SU-DHL-6 (cell line): Measurements from ENCODE around the gene CLDN18.

Experiments used
- H2AFZ ChIP-seq: fragments of 200-600 bp; sonication (generic); 2 replicates; pipeline ENCODE4 v1.6.1; 2014; ENCODE audit warnings: low read depth, mild to moderate bottlenecking, moderate library complexity, mixed read lengths, antibody characterized with exemption, low read length; ENCODE audit not compliant: severe bottlenecking
- H3F3A ChIP-seq: fragments of 200-600 bp; shearing (Covaris generic); 2 replicates; pipeline ENCODE4 v1.6.0; 2016; ENCODE audit warnings: antibody characterized with exemption, mild to moderate bottlenecking; ENCODE audit not compliant: insufficient read depth
- H3K27ac ChIP-seq: fragments of 200-600 bp; sonication (generic); 2 replicates; pipeline ENCODE4 v1.5.1; 2016; ENCODE audit warnings: low read depth, mild to moderate bottlenecking, low read length, moderate library complexity, mixed read lengths
- H3K27me3 ChIP-seq: fragments of 200-600 bp; sonication (generic), shearing (Covaris generic); 2 replicates; pipeline ENCODE4 v1.6.0; 2014; ENCODE audit warnings: mild to moderate bottlenecking, low read length
- H3K36me3 ChIP-seq: fragments of 200-600 bp; sonication (generic); 2 replicates; pipeline ENCODE4 v1.6.1; 2014; ENCODE audit warnings: mild to moderate bottlenecking, low read length, mixed read lengths
- H3K4me2 ChIP-seq: fragments of 300-600, 200-600 bp; shearing (Covaris generic), sonication (generic); 2 replicates; pipeline ENCODE4 v1.6.0; 2014; ENCODE audit warnings: low read length, low read depth, mild to moderate bottlenecking; ENCODE audit not compliant: poor library complexity, severe bottlenecking
- H3K4me3 ChIP-seq: fragments of 200-600 bp; sonication (generic); 2 replicates; pipeline ENCODE4 v1.5.1; 2014; ENCODE audit warnings: antibody characterized with exemption, low read length, mild to moderate bottlenecking, mixed read lengths; ENCODE audit not compliant: insufficient read depth, poor library complexity, severe bottlenecking
- H3K79me2 ChIP-seq: fragments of 200-600 bp; sonication (generic); 2 replicates; pipeline ENCODE4 v1.6.1; 2014; ENCODE audit warnings: mild to moderate bottlenecking, low read length, moderate library complexity; ENCODE audit not compliant: insufficient read depth
- H3K9ac ChIP-seq: fragments of 200-600 bp; sonication (generic); 2 replicates; pipeline ENCODE4 v1.7.0; 2014; ENCODE audit warnings: mild to moderate bottlenecking, low read length
- H3K9me2 ChIP-seq: fragments of 200-600 bp; sonication (generic); replicated peaks from 2 replicates; pipeline ENCODE4 v1.6.1; 2014; ENCODE audit warnings: low read length; ENCODE audit not compliant: insufficient read depth
- H3K9me3 ChIP-seq: fragments of 200-600 bp; sonication (generic); 2 replicates; pipeline ENCODE4 v1.6.1; 2014; ENCODE audit warnings: low read length, mixed read lengths; ENCODE audit not compliant: insufficient read depth
- H4K20me1 ChIP-seq: fragments of 200-600 bp; sonication (generic); 2 replicates; pipeline ENCODE4 v1.6.1; 2014; ENCODE audit warnings: low read depth, mild to moderate bottlenecking, antibody characterized with exemption, low read length, moderate library complexity, mixed read lengths
- EZH2phosphoT487 ChIP-seq: fragments of 200-600 bp; sonication (generic), shearing (Covaris generic); conservative IDR thresholded peaks from 2 replicates; pipeline ENCODE4 v1.6.1; 2018; ENCODE audit warnings: mild to moderate bottlenecking, antibody characterized with exemption, low read length, moderate library complexity, mixed read lengths
- TF ChIP-seq, protein P1 (sequence below): fragments of 200-600 bp; sonication (generic); IDR thresholded peaks from one replicate; pipeline ENCODE4 v1.5.1; 2017; ENCODE audit warnings: antibody characterized with exemption, mild to moderate bottlenecking, low read length, moderate library complexity; ENCODE audit not compliant: insufficient read depth, poor library complexity, severe bottlenecking

The CLDN18 gene

DNA sequence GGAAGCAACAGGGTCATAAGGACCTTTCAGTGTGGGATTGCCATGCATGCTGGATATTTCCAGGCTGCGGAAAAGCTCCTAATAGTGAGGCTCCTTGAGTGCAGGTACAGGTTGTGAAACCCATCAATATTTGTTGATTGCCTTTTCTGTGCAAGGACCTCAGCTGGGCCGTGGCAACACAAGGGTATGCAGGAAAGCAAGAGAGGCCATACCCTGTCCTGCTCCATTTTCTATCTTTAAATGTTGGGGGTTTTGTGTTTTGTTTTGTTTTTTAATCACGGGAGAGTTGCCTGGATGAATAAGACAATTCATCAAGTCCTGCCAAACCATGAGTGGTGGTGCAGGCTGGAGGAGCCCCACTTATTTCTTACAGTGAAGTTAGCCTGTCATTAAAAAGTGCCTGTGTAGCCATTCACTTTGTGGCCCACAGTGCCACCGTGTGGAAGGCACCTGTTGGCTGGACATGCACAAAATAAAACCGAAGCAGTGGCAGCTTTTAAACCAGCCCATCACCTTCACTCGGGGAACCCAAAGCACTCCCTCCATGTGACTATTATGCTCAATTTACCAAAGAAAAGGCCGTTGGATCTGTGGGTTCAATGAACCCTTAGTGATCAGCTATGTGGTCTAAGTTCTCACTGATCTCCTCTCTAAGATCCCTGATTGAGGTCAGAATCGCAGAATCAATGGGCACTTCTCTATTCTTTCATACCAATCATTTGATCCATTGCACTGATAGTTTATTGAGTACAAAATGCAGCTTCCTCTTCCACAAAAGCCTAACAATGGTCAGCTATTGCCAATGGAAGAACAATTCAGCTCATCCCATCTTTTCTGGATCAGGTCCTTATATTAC lies 42.2 kb downstream of the CLDN18 start:
- Histone ChIP-seq H3K9me2 (no peaks in the 10 kb centered on the region), H3K79me2 (no peaks in the 10 kb centered on the region), H3K4me2 (no peak overlapping the region), H3K36me3 (no peaks in the 10 kb centered on the region), H3K27me3 (no peaks in the 10 kb centered on the region), H3K27ac (no peak overlapping the region), H3K4me3 (no peak overlapping the region), H3K9ac (no peak overlapping the region), H3K9me3 (no peaks in the 10 kb centered on the region), H4K20me1 (no peaks in the 10 kb centered on the region), H2AFZ (no peak overlapping the region), H3F3A (no peaks in the 10 kb centered on the region)
- TF ChIP-seq EZH2phosphoT487 = no peak
- TF ChIP-seq, protein P1, sequence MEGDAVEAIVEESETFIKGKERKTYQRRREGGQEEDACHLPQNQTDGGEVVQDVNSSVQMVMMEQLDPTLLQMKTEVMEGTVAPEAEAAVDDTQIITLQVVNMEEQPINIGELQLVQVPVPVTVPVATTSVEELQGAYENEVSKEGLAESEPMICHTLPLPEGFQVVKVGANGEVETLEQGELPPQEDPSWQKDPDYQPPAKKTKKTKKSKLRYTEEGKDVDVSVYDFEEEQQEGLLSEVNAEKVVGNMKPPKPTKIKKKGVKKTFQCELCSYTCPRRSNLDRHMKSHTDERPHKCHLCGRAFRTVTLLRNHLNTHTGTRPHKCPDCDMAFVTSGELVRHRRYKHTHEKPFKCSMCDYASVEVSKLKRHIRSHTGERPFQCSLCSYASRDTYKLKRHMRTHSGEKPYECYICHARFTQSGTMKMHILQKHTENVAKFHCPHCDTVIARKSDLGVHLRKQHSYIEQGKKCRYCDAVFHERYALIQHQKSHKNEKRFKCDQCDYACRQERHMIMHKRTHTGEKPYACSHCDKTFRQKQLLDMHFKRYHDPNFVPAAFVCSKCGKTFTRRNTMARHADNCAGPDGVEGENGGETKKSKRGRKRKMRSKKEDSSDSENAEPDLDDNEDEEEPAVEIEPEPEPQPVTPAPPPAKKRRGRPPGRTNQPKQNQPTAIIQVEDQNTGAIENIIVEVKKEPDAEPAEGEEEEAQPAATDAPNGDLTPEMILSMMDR = peak; percentile 58

- Histone ChIP-seq H3F3A (no peaks in the 10 kb centered on the region), H2AFZ (no peak overlapping the region), H3K27me3 (no peaks in the 10 kb centered on the region), H3K36me3 (no peaks in the 10 kb centered on the region), H3K9me3 (no peaks in the 10 kb centered on the region), H4K20me1 (no peaks in the 10 kb centered on the region), H3K9me2 (no peaks in the 10 kb centered on the region), H3K4me2 (no peak overlapping the region), H3K27ac (no peak overlapping the region), H3K79me2 (no peaks in the 10 kb centered on the region), H3K9ac (no peak overlapping the region), H3K4me3 (no peak overlapping the region)
- TF ChIP-seq, protein P1 = no peak
- no peak for TF ChIP-seq EZH2phosphoT487
These were observed 44.1 kb downstream of the CLDN18 start for GRCh38 chr3:138054057-138054456.

- Histone ChIP-seq H3K9me2 (no peaks in the 10 kb centered on the region), H4K20me1 (no peaks in the 10 kb centered on the region), H3K27ac (no peak overlapping the region), H3K36me3 (no peaks in the 10 kb centered on the region), H3K27me3 (no peaks in the 10 kb centered on the region), H3K9ac (no peak overlapping the region), H3F3A (no peaks in the 10 kb centered on the region), H2AFZ (no peak overlapping the region), H3K4me3 (no peak overlapping the region), H3K9me3 (no peaks in the 10 kb centered on the region), H3K4me2 (no peak overlapping the region), H3K79me2 (no peaks in the 10 kb centered on the region)
- TF ChIP-seq EZH2phosphoT487 = no peak
- TF ChIP-seq, protein P1 = no peak
These were observed 47.4 kb downstream of the CLDN18 start for GRCh38 chr3:138057384-138057783.
